Caco-2 (cell line): Measurements from ENCODE around the gene RIPOR2. TPM values are rescaled to one million over a fixed set of nuclear protein-coding genes. Genes with fewer than 3 reads are reported as not detected.

Experiments
- BruUV-seq: library from RNA; stranded (reverse); fragments of 400-500 nt; replicated peaks from 2 replicates; lab custom pipeline; 2021; lab: Mats Ljungman, UMichigan
- CTCF ChIA-PET: fragments of 300-600 bp; sonication (Branson Sonifier 250); formaldehyde crosslinking; loops from one replicate; lab custom pipeline; 2022; ENCODE audit warnings: antibody characterized with exemption; lab: Charles Lee
- POLR2A ChIA-PET: fragments of 300-600 bp; sonication (Branson Sonifier 250); formaldehyde crosslinking; loops from one replicate; lab custom pipeline; 2022; ENCODE audit warnings: antibody characterized with exemption; lab: Charles Lee
- DNase-seq, 2 experiments: peaks; one replicate each; pipeline versions ENCODE4 v3.0.0 to v3.0.0-alpha.2; 2020 to 2022
- H3K27me3 ChIP-seq: replicated peaks from 2 replicates; pipeline ENCODE4 v1.6.0; 2011; ENCODE audit warnings: low read length; ENCODE audit not compliant: control insufficient read depth, insufficient read depth
- H3K36me3 ChIP-seq: 2 replicates; pipeline ENCODE4 v1.5.1; 2011; ENCODE audit warnings: low read length; ENCODE audit not compliant: control insufficient read depth, insufficient read depth
- H3K4me1 ChIP-seq: fragments of 250-450 bp; sonication (Bioruptor Pico); 2 replicates; pipeline ENCODE4 v1.5.1; 2020; ENCODE audit warnings: mild to moderate bottlenecking
- H3K4me3 ChIP-seq: 2 replicates; pipeline ENCODE4 v1.5.1; 2011; ENCODE audit warnings: low read depth, mild to moderate bottlenecking, control low read depth, low read length
- H3K9me3 ChIP-seq: fragments of 250-450 bp; sonication (Bioruptor Pico); 2 replicates; pipeline ENCODE4 v1.5.1; 2020; ENCODE audit warnings: mild to moderate bottlenecking, moderate library complexity
- H3K27ac Mint-ChIP-seq: one replicate; pipeline ENCODE4 v1.8.0; 2022; ENCODE audit warnings: mixed read lengths; ENCODE audit not compliant: unreplicated experiment
- H3K27me3 Mint-ChIP-seq: one replicate; pipeline ENCODE4 v1.8.0; 2022; ENCODE audit warnings: mixed read lengths; ENCODE audit not compliant: insufficient read depth, unreplicated experiment
- H3K36me3 Mint-ChIP-seq: one replicate; pipeline ENCODE4 v1.8.0; 2022; ENCODE audit warnings: mild to moderate bottlenecking, mixed read lengths; ENCODE audit not compliant: insufficient read depth, unreplicated experiment
- H3K4me1 Mint-ChIP-seq: one replicate; pipeline ENCODE4 v1.8.0; 2022; ENCODE audit warnings: low read depth, mixed read lengths; ENCODE audit not compliant: unreplicated experiment
- H3K4me3 Mint-ChIP-seq: one replicate; pipeline ENCODE4 v1.8.0; 2022; ENCODE audit warnings: mild to moderate bottlenecking, moderate library complexity, mixed read lengths; ENCODE audit not compliant: unreplicated experiment
- H3K9me3 Mint-ChIP-seq: one replicate; pipeline ENCODE4 v1.8.0; 2022; ENCODE audit warnings: mixed read lengths; ENCODE audit not compliant: unreplicated experiment
- CTCF ChIP-seq, 2 experiments: fragments of 200-600 bp in 1 of 2; IDR thresholded peaks; 1 replicate in 1 of 2; 2 replicates in 1 of 2; pipeline versions ENCODE4 v1.5.1 to v1.8.0; 2011 to 2022; ENCODE audit warnings: antibody characterized with exemption in 1 of 2, control low read depth in 1 of 2, inconsistent platforms in 1 of 2, low read depth in 1 of 2, low read length in 1 of 2, mild to moderate bottlenecking in 1 of 2, moderate library complexity in 1 of 2; ENCODE audit not compliant: insufficient read depth in 1 of 2, severe bottlenecking in 1 of 2, unreplicated experiment in 1 of 2
- intact Hi-C: fragments of 100-400 bp; cut with micrococcal nuclease; formaldehyde crosslinking; loops from one replicate; pipeline ENCODE4 v1.10.0; 2022; ENCODE audit not compliant: unreplicated experiment
- total RNA-seq: library from RNA; stranded (reverse); gene quantifications from 2 replicates; pipeline ENCODE4 v1.2.3, GENCODE V29; 2022

RIPOR2 gene
- total RNA-seq, 1 experiment from 2014 or later, result 0.64 TPM

- ChIA-PET CTCF (no interaction called here), POLR2A (no interaction called here)
- no peak for DNase-seq
- H3K27me3 ChIP-seq, result no peaks in the 10 kb centered on the region
- Mint-ChIP-seq H3K27me3 (no peaks in the 10 kb centered on the region), H3K36me3 (no peaks in the 10 kb centered on the region), H3K4me3 (no peak overlapping the region), H3K9me3 (peaks cover 11% of the 10 kb centered on the region), H3K4me1 (no peaks in the 10 kb centered on the region), H3K27ac (no peak overlapping the region)
- BruUV-seq, result no TSS peak
- H3K4me3 ChIP-seq, result no peak overlapping the region
- no peak for TF ChIP-seq CTCF (IDR thresholded peaks at IDR 0.05; ENCODE audit: insufficient read depth in 1 of 2, low read depth in 1 of 2, low read length in 1 of 2, severe bottlenecking in 1 of 2, unreplicated experiment in 1 of 2)
- H3K9me3 ChIP-seq, result no peaks in the 10 kb centered on the region
- no peaks in the 10 kb centered on the region for H3K36me3 ChIP-seq
- H3K4me1 ChIP-seq, result no peaks in the 10 kb centered on the region
- intact Hi-C loops, result no loop called here
Measured at GRCh38 chr6:24903681-24904080, 32.1 kb downstream of the RIPOR2 start.

GRCh38 chr6:24902782-24903181 lies 33.0 kb downstream of the RIPOR2 start:
- Histone ChIP-seq H3K4me1 (no peaks in the 10 kb centered on the region), H3K9me3 (no peaks in the 10 kb centered on the region), H3K36me3 (no peaks in the 10 kb centered on the region), H3K27me3 (no peaks in the 10 kb centered on the region), H3K4me3 (no peak overlapping the region)
- Mint-ChIP-seq H3K27ac (no peak overlapping the region), H3K4me3 (no peak overlapping the region), H3K36me3 (no peaks in the 10 kb centered on the region), H3K9me3 (peaks cover 11% of the 10 kb centered on the region), H3K27me3 (no peaks in the 10 kb centered on the region), H3K4me1 (no peaks in the 10 kb centered on the region)
- POLR2A ChIA-PET, result no interaction called here
- TF ChIP-seq CTCF (IDR thresholded peaks at IDR 0.05; ENCODE audit: insufficient read depth in 1 of 2, low read depth in 1 of 2, low read length in 1 of 2, severe bottlenecking in 1 of 2, unreplicated experiment in 1 of 2), result no peak
- no peak for DNase-seq
- intact Hi-C loops, result no loop called here
- no TSS peak for BruUV-seq
- CTCF ChIA-PET, result no interaction called here

- Histone ChIP-seq H3K4me3 (no peak overlapping the region), H3K36me3 (no peaks in the 10 kb centered on the region), H3K4me1 (no peaks in the 10 kb centered on the region), H3K27me3 (no peaks in the 10 kb centered on the region), H3K9me3 (no peaks in the 10 kb centered on the region)
- DNase-seq, result no peak
- Mint-ChIP-seq H3K9me3 (peaks cover 11% of the 10 kb centered on the region), H3K27me3 (no peaks in the 10 kb centered on the region), H3K4me3 (no peak overlapping the region), H3K4me1 (no peaks in the 10 kb centered on the region), H3K27ac (no peak overlapping the region), H3K36me3 (no peaks in the 10 kb centered on the region)
- POLR2A ChIA-PET, result no interaction called here
- intact Hi-C loops, result no loop called here
- BruUV-seq, result no TSS peak
- CTCF ChIA-PET, result no interaction called here
- TF ChIP-seq CTCF (IDR thresholded peaks at IDR 0.05; ENCODE audit: insufficient read depth in 1 of 2, low read depth in 1 of 2, low read length in 1 of 2, severe bottlenecking in 1 of 2, unreplicated experiment in 1 of 2), result no peak
Measured at GRCh38 chr6:24901698-24902328, 33.9 kb downstream of the RIPOR2 start.
